NCI-H748 (cell line): Measurements from ENCODE around the gene FLNB.

ENCODE experiments used
- DNase-seq: peaks from one replicate; lab custom pipeline; 2025; ENCODE audit not compliant: unreplicated experiment; lab: John Stamatoyannopoulos, UW

The FLNB gene

DNA sequence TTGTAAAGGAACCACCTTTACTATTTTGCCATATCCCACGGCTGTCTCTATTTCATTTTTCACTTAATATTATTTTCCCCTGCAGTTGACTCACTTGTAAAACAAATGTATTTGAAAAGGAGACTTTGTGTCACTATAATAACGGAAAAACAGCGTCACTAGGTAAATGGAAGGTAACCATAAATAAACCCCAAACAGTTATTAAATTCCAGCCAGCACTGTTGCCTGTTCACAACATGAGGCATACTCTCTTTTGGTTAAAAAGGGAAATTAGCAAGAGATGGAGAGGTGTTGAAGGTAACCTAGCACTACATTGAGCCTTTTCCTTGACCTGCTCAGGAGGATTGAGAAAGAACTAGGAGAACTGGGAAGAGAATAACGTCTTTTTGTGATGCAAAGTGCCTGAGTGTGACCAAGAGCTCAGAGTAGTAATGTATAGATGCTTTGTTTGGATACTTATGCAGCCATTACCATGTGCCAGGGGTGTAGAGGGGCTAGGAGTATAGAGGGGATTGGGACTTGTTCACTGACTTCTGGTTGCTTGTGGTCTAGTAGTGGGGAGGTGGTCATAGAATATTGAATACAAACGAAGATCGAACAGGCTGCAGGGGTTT, 19.6 kb downstream of the FLNB start:
- DNase-seq, result no peak

DNA sequence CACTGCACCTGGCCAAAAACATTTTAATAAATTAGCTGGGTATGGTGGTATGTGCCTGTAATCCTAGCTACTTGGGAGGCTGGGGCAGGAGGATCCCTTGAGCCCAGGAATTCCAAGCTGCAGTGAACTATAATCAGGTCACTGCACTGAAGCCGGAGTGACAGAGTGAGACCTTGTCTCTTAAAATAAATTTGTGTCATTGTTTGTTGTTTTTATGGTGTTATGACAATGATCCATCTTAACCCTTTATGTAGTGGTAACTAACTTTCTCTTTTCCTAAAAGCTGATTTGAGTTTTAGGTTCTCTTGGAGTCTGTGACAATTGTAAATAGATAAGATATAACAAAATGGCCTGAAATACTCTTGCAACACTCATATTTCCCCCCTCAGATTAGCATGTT, 20.7 kb downstream of the FLNB start:
- no peak for DNase-seq

DNA sequence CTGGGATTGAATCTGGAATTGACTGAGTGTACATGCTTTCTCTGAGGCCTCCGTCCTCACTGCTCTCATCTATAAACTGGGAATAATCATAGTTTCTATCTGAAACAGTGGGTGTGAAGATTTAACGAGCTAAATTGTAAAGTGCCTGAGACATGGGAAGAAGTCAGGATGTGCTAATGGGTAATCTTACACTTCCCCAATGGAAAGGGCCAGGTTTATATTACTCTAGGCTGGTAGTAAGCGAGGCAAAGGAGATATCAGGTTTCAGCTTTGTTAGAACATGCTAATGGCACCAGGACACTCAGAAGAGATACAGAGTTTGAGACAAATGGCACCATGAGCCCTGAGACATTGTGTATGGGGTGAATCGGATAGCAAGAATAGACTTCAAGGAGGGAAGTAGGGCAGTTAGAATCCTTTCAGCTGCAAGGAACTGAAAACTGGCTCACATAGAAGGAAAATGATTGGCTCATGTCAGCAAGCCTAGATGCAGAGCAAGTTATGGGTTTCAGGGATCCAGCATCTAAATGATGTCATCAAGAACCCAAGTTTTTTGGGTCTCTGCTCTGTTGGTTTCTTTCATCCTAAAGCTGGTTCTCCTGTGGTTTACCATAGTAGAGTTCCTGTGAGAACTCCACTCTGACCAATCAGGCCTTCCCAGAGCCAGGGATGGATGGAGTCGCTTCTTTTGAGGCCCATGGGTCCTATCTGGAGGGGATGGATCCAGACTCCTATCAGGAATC, 21.8 kb downstream of the FLNB start:
- peak; percentile 29 for DNase-seq

DNA sequence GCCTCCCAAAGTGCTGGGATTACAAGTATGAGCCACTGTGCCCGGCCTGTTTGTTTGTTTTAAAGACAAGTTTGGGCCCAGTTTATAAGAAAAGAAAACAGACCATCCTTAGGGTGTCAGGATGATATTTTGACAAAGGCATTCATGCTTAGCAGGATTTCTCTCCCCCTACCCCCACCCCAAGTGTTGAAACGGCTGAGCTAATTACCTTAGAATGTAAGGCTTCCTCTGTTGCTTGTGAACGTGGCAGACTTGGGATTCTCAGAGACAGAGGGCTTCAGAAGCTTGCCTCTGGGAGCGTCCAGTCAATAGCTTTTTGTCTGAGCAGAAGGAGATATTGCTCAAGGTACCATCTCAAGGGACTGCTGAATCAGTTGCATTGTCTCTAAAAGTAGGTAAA, 24.0 kb downstream of the FLNB start:
- DNase-seq, result no peak

DNA sequence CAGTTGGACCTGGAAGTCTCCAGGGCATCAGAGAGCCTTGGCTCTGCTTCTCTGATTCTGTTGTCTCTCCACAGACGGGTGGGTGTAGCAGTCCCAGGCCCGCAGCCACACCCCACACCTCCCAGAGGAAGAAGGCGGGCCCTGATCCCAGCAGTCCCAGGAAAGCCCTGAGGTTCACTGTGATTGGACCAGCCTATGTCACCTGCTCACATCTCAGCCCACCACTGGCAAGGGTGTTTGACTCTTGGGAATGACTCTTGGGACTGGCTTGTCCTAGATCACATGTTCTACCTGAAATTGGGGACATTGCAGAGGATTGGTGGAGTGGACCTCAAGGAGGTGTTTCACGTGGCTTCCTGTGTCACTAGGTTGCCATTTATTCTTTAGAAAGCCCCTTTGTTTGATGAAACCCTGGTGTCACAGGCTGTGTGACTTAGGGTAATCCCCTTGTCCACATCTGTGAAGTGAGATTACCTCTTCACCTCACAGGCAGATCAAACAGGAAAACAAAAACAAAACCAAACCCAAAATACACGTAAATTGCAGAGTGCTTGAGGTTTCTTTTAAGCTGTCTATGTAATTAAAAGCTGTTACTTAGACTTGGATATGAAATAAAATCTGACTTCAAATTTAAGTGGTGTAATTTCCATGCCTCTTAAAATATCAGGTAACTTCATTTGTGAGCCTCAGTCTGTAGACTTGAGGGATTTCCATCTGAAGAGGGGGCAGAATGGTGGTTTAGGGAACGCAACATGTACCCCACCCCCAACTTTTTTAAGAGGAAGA, 26.7 kb downstream of the FLNB start:
- no peak for DNase-seq

DNA sequence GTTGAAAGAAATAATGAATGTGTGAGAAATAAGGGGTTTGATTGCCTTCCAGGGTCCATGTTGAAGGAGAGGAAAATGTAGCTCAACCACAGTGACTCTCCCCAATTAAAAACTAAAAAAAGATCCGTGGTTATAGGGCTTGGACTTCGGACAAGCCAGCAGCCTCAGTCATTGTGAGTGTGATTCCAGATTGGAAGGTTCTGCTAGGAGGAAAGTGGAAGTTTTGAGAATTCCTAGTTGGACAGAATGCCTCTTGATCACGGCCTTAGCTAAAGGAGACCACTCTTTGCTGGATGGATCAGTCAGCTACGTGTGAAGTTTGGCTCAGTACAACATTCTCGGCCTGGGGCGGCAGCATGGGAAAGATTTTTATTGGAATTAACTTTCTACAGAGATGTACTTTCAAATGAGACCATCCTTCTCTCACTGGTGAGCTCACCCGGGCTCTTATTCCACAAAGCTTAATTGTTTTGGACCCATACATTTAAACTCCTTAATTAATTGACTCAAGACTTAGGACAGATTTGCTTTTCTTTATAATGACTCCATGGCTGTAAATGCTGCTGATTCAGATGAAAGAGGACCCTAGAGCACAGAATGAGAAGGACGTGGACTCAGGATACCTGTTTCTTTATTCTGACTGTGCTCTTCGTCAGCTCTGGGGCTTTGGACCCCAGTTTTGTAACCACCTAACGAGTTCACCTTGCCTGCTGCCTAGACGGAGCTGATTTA, 27.5 kb downstream of the FLNB start:
- DNase-seq, result no peak

DNA sequence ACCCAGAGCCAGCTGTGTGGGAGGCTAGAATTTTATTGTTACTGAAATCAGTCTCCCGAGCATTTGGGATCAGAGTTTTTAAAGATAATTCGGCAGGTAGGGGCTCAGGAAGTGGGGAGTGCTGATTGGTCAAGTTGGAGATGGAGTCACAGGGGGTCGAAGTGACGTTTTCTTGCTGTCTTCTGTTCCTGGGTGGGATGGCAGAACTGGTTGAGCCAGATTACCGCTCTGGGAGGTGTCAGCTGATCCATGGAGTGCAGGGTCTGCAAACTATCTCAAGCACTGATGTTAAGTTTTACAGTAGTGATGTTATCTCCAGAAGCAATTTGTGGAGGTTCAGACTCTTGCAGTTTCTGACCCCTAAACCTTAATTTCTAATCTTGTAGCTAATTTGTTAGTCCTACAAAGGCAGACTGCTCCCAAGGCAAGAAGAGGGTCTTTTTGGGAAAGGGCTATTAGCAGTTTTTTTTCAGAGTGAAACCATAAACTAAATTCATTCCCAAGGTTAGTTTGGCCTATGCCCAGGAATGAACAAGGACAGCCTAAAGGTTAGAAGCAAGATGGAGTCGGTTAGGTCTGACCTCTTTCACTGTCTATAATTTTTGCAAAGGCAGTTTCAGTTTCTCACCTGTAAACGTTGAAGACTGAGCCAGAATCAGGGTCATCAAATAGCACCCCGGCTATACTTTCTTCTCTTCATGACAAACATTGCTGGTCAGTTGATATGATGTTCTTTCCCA, 28.2 kb downstream of the FLNB start:
- no peak for DNase-seq

DNA sequence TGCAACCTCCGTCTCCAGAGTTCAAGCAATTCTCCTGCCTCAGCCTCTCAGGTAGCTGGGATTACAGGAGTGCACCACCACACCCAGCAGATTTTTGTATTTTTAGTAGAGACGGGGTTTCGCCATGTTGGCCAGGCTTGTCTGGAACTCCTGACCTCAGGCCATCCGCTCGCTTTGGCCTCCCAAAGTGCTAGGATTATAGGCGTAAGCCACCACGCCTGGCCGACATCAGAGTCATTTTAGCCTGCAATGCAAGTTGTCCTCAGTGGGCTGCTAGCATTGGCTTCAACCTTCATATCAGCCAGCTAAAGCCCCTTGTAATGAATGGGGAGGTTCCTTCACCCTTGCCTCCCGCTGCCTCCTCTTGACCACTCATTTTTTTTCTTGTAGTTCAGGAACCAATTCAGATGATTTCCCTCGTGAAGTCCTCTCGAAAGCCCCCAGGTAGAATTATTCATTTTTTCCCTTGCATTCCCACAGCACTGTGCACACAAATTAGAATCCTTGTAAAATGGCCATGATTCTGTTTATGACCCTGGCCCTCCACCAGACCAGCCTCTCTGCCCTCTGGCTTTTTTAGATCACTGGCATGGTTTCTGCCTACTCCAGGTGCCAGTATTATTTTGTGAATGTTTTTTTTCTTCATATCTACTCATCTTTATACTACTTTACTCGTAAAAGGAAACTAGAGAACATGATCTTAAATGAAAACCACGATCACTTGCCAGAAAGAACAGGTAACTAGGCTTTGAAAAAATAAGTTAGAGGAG, 29.1 kb downstream of the FLNB start:
- DNase-seq, result no peak

DNA sequence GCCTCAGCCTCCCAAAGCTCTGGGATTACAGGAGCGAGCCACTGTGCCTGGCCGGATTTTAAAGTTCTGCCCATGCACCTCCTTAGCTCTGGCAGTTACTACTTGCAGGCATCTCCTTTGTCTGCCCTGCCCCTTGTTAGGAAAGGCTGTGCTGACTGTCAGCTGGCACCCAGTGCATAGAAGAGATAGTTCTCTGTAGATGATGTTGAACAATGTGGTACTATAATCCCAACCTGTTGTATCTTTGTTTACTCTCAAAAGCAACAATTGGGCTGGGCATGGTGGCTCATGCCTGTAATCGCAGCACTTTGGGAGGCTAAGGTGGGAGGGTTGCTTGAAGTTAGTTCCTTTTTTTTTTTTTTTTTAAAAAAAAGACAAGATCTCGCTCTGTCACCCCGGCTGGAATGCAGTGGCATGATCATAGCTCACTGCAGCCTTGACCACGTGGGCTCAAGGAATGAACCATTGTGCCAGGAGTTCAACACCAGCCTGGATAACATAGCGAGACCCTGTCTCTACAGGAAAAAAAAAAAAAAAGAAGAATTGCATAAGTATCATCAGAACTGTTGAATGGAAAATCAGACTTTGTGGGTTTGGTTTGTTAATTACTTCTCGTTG, 30.6 kb downstream of the FLNB start:
- DNase-seq, result no peak

DNA sequence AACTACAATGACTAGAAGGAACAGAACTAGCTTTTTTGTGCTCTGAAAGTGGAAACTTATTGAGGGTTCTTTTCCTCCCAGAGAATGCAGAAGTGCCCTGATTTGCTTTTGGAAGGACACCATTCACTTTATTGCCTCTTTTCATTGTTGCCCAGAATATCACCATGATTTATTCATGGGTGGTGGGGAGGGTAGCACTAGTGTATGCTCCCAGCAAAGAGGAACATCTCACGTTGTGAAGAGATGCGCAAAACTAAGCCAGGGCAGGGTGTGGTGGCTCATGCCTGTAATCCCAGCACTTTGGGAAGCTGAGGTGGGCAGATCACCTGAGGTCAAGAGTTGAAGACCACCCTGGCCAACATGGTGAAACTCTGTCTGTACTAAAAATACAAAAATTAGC, 31.4 kb downstream of the FLNB start:
- peak; percentile 21 for DNase-seq

DNA sequence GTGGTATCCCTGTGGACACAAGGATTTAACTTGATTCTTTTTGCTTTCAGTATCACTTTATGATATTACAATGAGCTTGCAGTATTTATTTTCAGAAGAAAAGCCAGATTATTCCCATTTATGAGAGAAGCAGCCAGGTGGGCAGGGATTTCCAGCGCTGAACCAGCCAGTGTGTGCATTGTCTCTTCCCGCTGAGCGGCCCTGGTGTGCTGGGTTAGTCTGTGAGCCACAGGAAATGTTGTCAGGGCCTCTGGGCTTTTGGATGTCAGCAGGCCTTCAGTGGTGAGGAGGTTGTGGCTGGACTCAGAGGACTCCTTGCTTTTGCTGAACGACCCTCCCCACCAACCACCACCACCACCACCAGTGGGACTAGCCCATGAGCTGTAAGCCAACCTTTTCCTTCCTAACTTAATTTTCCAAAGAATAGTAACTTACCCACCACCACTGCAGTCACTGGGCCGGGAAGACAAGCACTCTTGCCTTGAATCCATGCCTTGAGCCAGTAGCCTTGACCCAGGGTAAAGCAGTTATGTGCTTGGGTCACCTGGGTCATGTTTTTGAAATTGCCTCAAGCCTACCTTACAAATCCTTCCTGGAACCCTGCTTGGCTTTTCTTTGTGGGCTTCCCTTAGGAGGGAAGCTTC, 33.1 kb downstream of the FLNB start:
- peak; percentile 22 for DNase-seq

DNA sequence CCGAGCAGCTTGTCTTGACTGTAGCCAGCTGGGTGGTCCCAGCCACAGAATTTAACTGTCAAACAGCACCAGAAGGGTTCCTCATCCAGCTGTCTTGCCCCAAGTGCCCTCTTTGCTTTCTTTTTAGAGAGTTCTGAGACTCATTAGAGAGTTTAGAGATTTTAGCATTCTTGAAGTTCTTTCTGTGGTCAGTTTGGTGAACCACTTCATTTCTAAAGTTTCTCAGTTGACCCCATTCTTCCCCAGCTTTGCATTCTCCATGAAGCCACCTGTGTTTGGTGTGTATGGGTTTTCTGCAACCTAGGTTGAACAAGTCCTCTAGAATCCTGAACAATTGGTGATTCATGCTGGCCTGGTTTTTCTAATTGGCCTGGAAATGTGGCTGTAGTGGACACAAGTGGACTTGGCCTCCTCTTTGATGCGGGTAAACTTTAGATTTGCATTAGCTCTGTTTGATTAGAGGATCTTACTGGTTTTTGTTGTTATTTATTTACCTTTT, 33.7 kb downstream of the FLNB start:
- no peak for DNase-seq

DNA sequence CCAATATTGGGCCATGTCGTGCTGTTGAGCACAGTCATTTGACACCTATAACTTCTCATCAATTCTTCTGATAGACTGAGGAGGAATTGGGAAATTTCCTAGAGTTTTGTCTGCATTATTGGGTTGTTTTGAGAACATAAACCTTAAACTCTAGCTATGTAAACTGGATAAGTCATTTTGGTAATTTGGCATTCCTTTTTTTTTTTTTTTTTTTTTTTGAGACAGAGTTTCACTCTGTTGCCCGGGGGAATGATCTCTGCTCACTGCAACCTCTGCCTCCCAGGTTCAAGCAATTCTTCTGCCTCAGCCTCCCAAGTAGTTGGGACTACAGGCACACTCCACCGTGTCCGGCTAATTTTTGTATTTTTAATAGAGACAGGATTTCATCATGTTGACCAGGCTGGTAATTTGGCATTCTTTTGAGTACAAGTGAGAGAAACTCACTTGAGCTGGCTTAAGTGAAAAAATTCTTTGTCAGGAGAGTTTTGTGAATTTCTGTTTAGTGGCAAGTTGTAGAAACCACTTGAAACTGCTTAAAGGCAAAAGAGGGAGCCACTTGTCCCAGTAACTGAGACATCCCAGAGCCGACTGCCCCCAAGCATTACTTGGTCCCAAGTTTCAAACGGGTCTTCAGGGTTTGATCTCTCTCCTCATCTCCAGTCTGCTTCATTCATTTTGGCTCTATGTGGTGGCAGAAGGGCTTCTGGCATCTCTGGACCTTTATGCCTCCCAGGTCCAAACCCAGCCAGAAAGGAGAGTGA, 34.9 kb downstream of the FLNB start:
- DNase-seq, result no peak

DNA sequence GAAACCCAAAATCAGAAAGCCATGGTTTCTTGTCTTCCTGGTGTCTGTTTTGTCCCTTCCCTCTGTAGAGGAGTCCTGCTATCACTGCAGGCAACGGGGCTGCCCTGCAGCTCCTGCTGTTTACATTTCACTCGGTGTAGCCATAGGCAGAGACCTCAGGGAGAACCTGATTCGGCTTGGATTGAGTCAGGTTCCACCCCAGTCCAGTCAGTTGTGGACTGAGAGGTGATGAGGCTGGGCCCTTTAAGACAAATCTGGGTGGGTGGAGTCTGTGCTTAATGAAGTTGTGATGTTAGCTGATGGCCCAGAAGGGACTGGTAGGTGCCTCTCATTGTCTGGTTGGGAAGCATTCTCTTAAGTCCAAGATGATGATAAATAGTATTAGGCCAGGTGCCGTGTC, 35.7 kb downstream of the FLNB start:
- DNase-seq, result no peak

DNA sequence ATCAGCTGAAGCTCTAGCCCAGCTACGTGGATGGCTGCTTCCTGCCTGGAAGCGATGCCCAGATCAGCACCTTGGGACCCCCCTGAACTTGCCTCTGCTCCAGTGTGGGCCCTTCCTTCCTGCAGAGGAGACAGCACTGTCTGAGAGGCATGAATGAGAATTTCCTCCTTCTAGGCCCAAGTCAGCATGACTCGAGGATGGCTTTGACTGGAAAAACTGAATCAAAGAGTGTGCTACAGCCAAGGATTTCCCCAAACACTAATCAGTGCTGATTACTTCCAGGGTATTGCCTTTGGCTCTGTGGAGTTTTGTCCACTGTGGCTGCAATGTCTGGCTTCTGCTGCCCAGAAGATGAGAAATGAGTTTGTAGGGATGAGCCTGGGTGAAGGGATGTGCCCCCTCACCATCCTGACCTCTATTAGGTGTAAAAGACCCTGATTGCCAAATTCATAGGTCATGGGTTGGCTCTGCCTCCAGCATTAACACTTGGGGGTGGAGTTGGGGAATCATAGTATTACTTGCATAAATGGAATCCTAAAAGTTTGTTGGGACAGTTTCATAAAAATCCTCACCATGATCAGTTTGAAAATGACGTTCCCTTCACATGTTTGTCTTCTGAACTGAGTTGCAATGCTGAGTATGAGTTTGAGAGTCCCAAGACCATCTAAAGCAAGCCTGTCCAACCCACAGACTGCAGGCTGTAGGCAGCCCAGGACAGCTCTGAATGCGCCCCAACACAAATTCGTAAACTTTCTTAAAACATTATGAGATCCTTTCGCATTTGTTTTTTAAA, 36.7 kb downstream of the FLNB start:
- DNase-seq, result no peak

DNA sequence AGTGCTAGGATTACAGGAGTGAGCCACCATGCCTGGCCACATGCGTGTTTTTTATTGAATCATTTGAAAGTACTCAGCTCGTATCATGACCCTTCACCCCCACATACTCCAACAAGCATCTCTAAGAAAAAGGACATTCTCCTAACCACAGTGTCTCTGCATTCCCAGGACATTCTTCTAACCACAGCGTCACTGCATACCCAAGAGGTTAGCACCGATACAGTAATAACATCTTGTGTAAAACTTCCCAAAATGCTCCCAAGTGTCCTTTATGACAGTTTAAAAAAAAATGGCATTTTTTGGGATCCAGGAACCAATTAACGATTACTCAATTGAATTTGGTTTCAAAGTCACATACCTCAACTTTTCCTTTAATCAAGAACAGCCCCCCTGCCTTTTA, 39.6 kb downstream of the FLNB start:
- no peak for DNase-seq

DNA sequence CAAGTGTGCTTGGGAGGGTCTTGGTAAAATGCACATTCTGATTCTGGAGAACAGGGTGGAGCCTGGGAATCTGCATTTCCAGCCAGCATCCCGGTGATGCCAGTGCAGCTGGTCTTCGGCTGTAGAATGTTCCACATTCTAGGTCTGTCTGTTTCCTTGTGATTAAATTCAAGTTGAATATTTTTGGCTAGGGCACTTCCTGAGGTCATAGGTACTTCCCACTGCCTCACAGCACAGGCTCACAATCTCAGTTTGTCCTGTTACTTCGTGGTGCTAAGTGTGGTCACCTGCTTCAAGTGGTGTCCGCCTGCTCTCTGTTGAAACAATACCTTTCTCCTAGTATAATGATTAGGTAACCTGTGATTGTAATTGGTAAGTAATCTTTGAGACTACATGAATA, 40.1 kb downstream of the FLNB start:
- no peak for DNase-seq
